HFFc6 (cell line): ENCODE results near the gene FGGY. TPM values are rescaled to one million over a fixed set of nuclear protein-coding genes. Genes with fewer than 3 reads are reported as not detected.

ENCODE experiments used
- DNase-seq: peaks from one replicate; pipeline ENCODE4 v3.0.0-alpha.2; 2018
- H3K27ac Mint-ChIP-seq: 2 replicates; pipeline ENCODE4 v1.8.0; 2020; ENCODE audit warnings: mild to moderate bottlenecking, mixed read lengths
- H3K27me3 Mint-ChIP-seq: 2 replicates; pipeline ENCODE4 v1.8.0; 2021; ENCODE audit warnings: mild to moderate bottlenecking, moderate library complexity, mixed read lengths; ENCODE audit not compliant: insufficient read depth
- H3K36me3 Mint-ChIP-seq: 2 replicates; pipeline ENCODE4 v1.8.0; 2021; ENCODE audit warnings: low read depth, mixed read lengths
- H3K4me1 Mint-ChIP-seq: 2 replicates; pipeline ENCODE4 v1.8.0; 2020; ENCODE audit warnings: low read depth, mixed read lengths
- H3K4me3 Mint-ChIP-seq: 2 replicates; pipeline ENCODE4 v1.8.0; 2020; ENCODE audit warnings: mild to moderate bottlenecking, moderate library complexity, mixed read lengths
- H3K9me3 Mint-ChIP-seq: 2 replicates; pipeline ENCODE4 v1.8.0; 2020; ENCODE audit warnings: mild to moderate bottlenecking, mixed read lengths
- total RNA-seq, 6 experiments: library from RNA; stranded (reverse); fragmentation: NEBNext Ultra II Directional; extraction: Animal tissue kit (Norgen Biotek cat#: 25700); gene quantifications; 2 replicates in 1 of 6; 3 replicates in 5 of 6; pipeline ENCODE4 v1.2.3, GENCODE V29; 2021
- TF ChIP-seq, protein P1 (sequence below): fragments of 200-600 bp; sonication (generic); IDR thresholded peaks from 2 replicates; pipeline ENCODE4 v1.5.0; 2021; ENCODE audit warnings: antibody characterized with exemption, mild to moderate bottlenecking

The FGGY gene
- total RNA-seq, 6 experiments from 2014 or later: 16.4 to 20.1 (median 18.7) TPM

GRCh38 chr1:59308839-59309238 is 11.9 kb downstream of the FGGY start:
- Mint-ChIP-seq H3K4me1 (peaks cover 11% of the 10 kb centered on the region), H3K4me3 (no peak overlapping the region), H3K27me3 (no peaks in the 10 kb centered on the region), H3K36me3 (peaks cover 53% of the 10 kb centered on the region), H3K27ac (no peak overlapping the region), H3K9me3 (peaks cover 18% of the 10 kb centered on the region)
- TF ChIP-seq, protein P1, sequence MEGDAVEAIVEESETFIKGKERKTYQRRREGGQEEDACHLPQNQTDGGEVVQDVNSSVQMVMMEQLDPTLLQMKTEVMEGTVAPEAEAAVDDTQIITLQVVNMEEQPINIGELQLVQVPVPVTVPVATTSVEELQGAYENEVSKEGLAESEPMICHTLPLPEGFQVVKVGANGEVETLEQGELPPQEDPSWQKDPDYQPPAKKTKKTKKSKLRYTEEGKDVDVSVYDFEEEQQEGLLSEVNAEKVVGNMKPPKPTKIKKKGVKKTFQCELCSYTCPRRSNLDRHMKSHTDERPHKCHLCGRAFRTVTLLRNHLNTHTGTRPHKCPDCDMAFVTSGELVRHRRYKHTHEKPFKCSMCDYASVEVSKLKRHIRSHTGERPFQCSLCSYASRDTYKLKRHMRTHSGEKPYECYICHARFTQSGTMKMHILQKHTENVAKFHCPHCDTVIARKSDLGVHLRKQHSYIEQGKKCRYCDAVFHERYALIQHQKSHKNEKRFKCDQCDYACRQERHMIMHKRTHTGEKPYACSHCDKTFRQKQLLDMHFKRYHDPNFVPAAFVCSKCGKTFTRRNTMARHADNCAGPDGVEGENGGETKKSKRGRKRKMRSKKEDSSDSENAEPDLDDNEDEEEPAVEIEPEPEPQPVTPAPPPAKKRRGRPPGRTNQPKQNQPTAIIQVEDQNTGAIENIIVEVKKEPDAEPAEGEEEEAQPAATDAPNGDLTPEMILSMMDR: no peak
- no peak for DNase-seq

- no peaks in the 10 kb centered on the region for H3K27me3 Mint-ChIP-seq
- TF ChIP-seq, protein P1: no peak
- no peak overlapping the region for H3K27ac Mint-ChIP-seq
- no peak overlapping the region for H3K4me3 Mint-ChIP-seq
- no peak for DNase-seq
- H3K4me1 Mint-ChIP-seq: peaks cover 11% of the 10 kb centered on the region
- H3K36me3 Mint-ChIP-seq: peaks cover 47% of the 10 kb centered on the region
- H3K9me3 Mint-ChIP-seq: peaks cover 18% of the 10 kb centered on the region
These were observed 12.5 kb downstream of the FGGY start for GRCh38 chr1:59309392-59309791.

DNA sequence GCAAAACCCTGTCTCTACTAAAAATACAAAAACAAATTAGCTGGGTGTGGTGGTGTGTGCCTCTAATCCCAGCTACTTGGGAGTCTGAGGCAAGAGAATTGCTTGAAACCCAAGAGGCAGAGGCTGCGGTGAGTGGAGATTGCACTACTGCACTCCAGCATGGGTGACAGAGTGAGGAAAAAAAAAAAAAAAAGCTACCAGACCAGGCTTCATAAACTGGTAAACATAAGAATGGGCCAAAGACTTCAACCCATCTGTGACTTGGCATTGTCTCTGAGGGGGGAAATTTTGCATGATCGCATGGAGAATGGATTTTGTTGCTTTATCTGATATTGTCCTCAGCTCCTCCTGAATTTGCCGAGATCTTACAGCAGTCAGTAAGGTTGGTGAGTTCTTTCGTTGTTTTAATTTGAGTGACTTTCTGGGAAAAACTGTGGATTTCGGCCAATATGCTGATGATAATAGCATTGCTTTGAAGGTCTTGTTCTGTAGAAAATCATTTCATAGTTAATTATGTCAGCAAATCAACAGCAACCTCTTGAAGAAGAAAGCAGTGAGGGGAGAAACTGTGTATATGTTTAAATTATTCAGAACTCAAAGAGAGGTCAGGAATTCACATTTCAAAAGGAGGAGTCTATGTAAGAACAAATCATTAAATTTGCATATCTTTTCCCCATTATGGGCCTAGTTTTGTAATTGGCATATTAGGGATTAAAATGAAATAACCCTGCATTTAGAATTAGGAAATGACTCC is 13.1 kb downstream of the FGGY start:
- Mint-ChIP-seq H3K4me1 (peaks cover 16% of the 10 kb centered on the region), H3K27me3 (no peaks in the 10 kb centered on the region), H3K9me3 (peaks cover 12% of the 10 kb centered on the region), H3K4me3 (no peak overlapping the region), H3K36me3 (peaks cover 41% of the 10 kb centered on the region), H3K27ac (no peak overlapping the region)
- DNase-seq: no peak
- TF ChIP-seq, protein P1: no peak

DNA sequence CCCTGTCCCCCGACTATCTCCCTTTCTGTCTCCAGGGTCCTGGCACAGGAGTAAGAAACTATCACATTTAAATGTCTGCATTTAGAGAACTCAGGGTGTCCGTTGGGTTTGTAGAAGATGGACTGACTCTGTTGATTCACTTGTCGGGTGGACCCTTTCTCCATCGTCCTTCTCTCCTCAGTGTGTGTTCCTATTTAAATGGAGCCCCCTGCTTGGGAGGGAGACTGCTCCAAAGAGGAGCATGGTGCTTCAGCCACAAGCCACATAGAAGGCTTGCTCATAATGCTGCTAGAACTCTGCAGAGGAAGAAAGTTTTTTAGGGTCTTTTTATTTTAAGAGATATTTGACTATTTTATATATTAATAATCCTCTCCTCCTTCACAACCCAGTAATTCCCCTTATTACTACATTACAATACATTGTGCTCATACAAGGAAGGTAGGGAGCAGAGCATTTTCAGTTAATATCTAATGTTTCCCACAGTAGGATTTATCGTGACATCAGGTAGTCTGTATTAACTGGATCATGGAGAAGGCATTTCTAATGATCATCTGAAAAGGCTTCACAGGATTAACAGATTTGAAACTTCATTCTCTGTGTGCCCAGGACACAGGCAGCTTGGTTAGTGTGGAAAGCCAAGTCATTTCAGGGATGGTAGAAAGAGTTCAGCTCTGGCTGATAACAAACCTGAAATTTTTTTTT is 13.8 kb downstream of the FGGY start:
- TF ChIP-seq, protein P1: no peak
- Mint-ChIP-seq H3K36me3 (peaks cover 34% of the 10 kb centered on the region), H3K9me3 (peaks cover 4% of the 10 kb centered on the region), H3K4me1 (peaks cover 23% of the 10 kb centered on the region), H3K4me3 (no peak overlapping the region), H3K27me3 (no peaks in the 10 kb centered on the region), H3K27ac (no peak overlapping the region)
- DNase-seq: no peak

DNA sequence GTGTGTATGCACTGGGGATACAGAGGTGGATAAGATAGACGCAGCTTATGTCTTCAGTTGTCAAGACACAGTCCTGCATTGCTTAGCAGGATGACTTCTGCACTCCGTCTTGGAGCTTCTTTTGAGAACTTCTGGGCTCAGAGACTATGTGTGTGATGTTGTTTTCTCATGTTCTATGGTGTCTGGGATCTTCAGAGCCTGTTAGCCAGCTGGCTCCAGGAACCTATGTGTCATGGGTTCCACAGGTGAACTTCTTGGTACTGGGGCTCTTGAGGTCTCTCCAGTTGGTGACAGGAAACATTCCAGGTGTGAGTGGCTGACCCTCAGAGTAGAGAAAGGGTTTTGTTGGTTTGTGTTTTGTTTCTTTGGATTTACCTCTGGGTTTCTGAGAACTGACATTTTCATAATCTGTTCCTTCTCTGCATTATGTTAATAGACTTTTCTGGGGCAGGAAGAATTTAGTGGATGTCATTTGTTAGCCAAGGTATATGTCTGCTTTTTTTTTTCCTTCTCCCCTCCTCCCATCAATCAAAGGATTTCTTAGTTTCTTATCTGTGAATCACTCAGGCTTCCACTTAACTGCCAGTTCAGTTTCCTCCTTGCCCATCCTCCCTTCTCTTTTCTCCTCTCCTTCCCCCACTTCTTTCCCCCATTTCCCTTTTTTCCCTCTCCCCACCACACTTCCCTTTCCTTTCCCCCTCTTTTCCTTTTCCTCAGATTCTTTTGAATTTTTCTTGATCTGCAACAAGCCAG is 18.1 kb downstream of the FGGY start:
- H3K27me3 Mint-ChIP-seq: no peaks in the 10 kb centered on the region; the same call in 1 of the 2 replicates
- H3K36me3 Mint-ChIP-seq: peaks cover 22% of the 10 kb centered on the region
- peaks cover 41% of the 10 kb centered on the region for H3K4me1 Mint-ChIP-seq
- H3K27ac Mint-ChIP-seq: no peak overlapping the region
- H3K4me3 Mint-ChIP-seq: no peak overlapping the region
- no peaks in the 10 kb centered on the region for H3K9me3 Mint-ChIP-seq
- no peak for DNase-seq
- TF ChIP-seq, protein P1: no peak
